Esophagus muscularis mucosa (tissue), 4 donors: ENCODE data around the gene DCUN1D4.

Experiments
- CTCF ChIP-seq, 3 experiments: fragments of 200-600 bp in 2 of 3; fragments of 450-650 bp in 1 of 3; sonication (generic) in 2 of 3; IDR thresholded peaks; one replicate each; pipeline ENCODE4 v1.5.1; 2017 to 2019; ENCODE audit warnings: antibody characterized with exemption in 3 of 3, mild to moderate bottlenecking in 2 of 3, moderate library complexity in 1 of 3
- EP300 ChIP-seq: sonication (generic); formaldehyde crosslinking; IDR thresholded peaks from one replicate; pipeline ENCODE4 v1.6.1; 2017; ENCODE audit warnings: antibody characterized with exemption
- POLR2A ChIP-seq: fragments of 450-650 bp; IDR thresholded peaks from one replicate; pipeline ENCODE4 v1.6.1; 2017; ENCODE audit warnings: antibody characterized with exemption, moderate library complexity, mild to moderate bottlenecking, low read depth
- POLR2AphosphoS5 ChIP-seq, 2 donors: sonication (generic); formaldehyde crosslinking; IDR thresholded peaks; one replicate each; pipeline ENCODE4 v1.6.1; 2017; ENCODE audit warnings: antibody characterized with exemption in 2 of 2

DNA sequence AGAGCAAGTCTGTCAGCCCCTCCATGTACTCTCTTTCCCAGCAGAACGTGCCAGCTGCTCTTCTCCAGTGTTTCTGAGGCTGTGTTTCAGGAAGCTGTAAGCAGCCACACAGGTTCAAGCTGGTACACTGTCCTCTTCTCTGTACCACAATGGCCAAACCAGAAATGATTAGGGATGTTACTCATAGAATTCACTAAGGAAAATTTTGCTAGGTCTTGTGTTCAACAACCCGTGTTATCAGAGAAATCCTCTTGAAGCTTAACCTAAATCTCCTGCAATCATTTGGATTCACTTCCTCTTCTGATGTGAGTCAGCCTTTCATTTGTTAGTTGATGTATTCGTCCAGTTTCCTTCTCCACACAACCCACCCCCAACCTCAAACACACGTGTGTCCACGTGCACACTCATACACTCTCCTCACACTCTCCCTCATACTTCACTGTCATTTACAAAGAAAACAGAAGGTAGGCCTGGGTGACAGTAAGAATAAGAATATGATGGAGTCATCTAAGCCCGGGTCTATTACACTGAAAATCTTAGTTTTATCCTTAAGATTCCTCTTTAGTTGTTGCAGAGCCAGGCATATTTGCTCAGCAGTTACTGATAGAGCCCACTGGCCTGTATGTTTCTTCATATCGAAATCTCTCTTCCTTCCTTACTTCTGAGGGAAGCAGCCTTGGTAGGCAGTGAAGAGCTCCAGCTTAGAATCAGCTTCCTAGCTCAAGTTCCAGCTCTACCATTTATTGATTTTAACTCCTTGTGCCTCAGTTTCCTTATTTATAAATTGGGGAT lies 63.4 kb downstream of the DCUN1D4 start:
- no peak for TF ChIP-seq CTCF (IDR thresholded peaks at IDR 0.05)
- no peak for TF ChIP-seq POLR2AphosphoS5 (IDR thresholded peaks at IDR 0.05)
- no peak for TF ChIP-seq POLR2A
- TF ChIP-seq EP300 = no peak
